ENCODE data around the gene F7. TPM values are rescaled to one million over a fixed set of nuclear protein-coding genes. Genes with fewer than 3 reads are reported as not detected.

The F7 gene
- total and polyA plus RNA-seq, 2 of the 4 experiments (the other 2 are of a cell fraction): under 0.01 to 0.07 TPM

- Histone ChIP-seq H3K4me1 (ENCODE audit: control insufficient read depth, insufficient read depth, low read length) (no peaks in the 10 kb centered on the region), H3K4ac (ENCODE audit: low read depth, low read length) (no peak overlapping the region), H2BK120ac (ENCODE audit: low read depth, low read length) (no peak overlapping the region), H3K4me3 (ENCODE audit: insufficient read depth, low read depth, low read length) (no peak overlapping the region), H3K36me3 (ENCODE audit: control insufficient read depth, insufficient read depth, low read length) (0 out of 2 replicates have a peak, but pooled peaks cover 1% of the 10 kb centered on the region), H2AK9ac (replicated peaks; ENCODE audit: low read depth, low read length, poor library complexity) (no peak overlapping the region), H3K9me3 (ENCODE audit: control insufficient read depth, insufficient read depth, low read length) (no peaks in the 10 kb centered on the region), H3K27ac (ENCODE audit: insufficient read depth, low read length) (no peak overlapping the region), H3K4me2 (ENCODE audit: low read depth, low read length) (no peak overlapping the region), H3K14ac (replicated peaks; ENCODE audit: low read depth, low read length) (no peak overlapping the region), H2AK5ac (ENCODE audit: low read depth, low read length) (no peak overlapping the region), H4K8ac (ENCODE audit: low read depth in 2 of 2, low read length in 2 of 2) (no peak overlapping the region), H4K91ac (ENCODE audit: insufficient read depth, low read depth, low read length) (no peak overlapping the region), H4K20me1 (ENCODE audit: insufficient read depth, low read length) (no peaks in the 10 kb centered on the region), H3K23ac (ENCODE audit: low read depth, low read length) (no peak overlapping the region), H2BK20ac (ENCODE audit: low read depth, low read length) (no peak overlapping the region), H3K27me3 (ENCODE audit: control insufficient read depth, insufficient read depth, low read length) (peaks cover 4% of the 10 kb centered on the region; the same call in 1 of the 2 replicates), H3K79me1 (ENCODE audit: low read depth in 1 of 2, low read length in 2 of 2) (no peaks in the 10 kb centered on the region), H4K5ac (ENCODE audit: low read depth, low read length) (no peak overlapping the region), H3K9ac (ENCODE audit: low read depth, low read length) (no peak overlapping the region), H3K18ac (ENCODE audit: low read depth, low read length) (no peak overlapping the region), H2BK15ac (ENCODE audit: low read depth, low read length) (no peak overlapping the region), H3K9me1 (ENCODE audit: insufficient read depth, low read length) (no peaks in the 10 kb centered on the region), H2BK5ac (ENCODE audit: low read depth, low read length, poor library complexity, severe bottlenecking) (no peak overlapping the region), H3K56ac (ENCODE audit: extremely low read depth, insufficient read depth, low read length) (no peak overlapping the region), H2AFZ (replicated peaks; ENCODE audit: low read length, poor library complexity) (peak overlapping the region; percentile 14)
- BruUV-seq (replicated peaks): no TSS peak
- whole genome bisulfite sequencing, 2 experiments (ENCODE audit: extremely low coverage in 2 of 2, insufficient read length in 1 of 2): 91% methylated on average over 19 of the region's 26 CpGs; no CpG with 5 or more reads in 1 of the 2 experiments
- in situ Hi-C loops (cut with MboI; ENCODE audit: low sequenced_read_pairs) (no loop called here), dilution Hi-C loops (cut with HindIII; ENCODE audit: low sequenced_read_pairs, unreplicated experiment) (no loop called here), intact Hi-C loops (cut with micrococcal nuclease) (no loop called here)
- ATAC-seq (ENCODE audit: low read depth) (no peak), DNase-seq (no peak)
- ChIA-PET POLR2A (ENCODE audit: unreplicated experiment) (no interaction called here), CTCF (no interaction called here)
- no peak for TF ChIP-seq MXI1 (IDR thresholded peaks at IDR 0.05; ENCODE audit: borderline replicate concordance, low read depth, low read length)
- no peak for TF ChIP-seq CEBPB (IDR thresholded peaks at IDR 0.05; ENCODE audit: low read depth, low read length)
- TF ChIP-seq CTCF (conservative IDR thresholded peaks at IDR 0.05; ENCODE audit: low read depth, low read length): no peak
- TF ChIP-seq NFE2L2 (IDR thresholded peaks at IDR 0.05; ENCODE audit: low read depth, low read length): no peak
- TF ChIP-seq SMC3 (IDR thresholded peaks at IDR 0.05; ENCODE audit: low read depth, low read length): no peak
- TF ChIP-seq MAZ (IDR thresholded peaks at IDR 0.05; ENCODE audit: borderline replicate concordance, low read depth, low read length): no peak
- TF ChIP-seq RFX5 (IDR thresholded peaks at IDR 0.05; ENCODE audit: low read depth, low read length): no peak
- no peak for TF ChIP-seq RCOR1 (IDR thresholded peaks at IDR 0.05; ENCODE audit: insufficient replicate concordance, low read length)
Observed at GRCh38 chr13:113140677-113141600, 35.3 kb downstream of the F7 start.
